ENCODE measurements around the gene TTC23.

Gene TTC23

GRCh38 chr15:99131441-99132023 is 117.8 kb downstream of the TTC23 start:
- no peak for TF ChIP-seq CTCF (IDR thresholded peaks at IDR 0.05)

GRCh38 chr15:99130765-99131440 is 118.5 kb downstream of the TTC23 start:
- no peak for TF ChIP-seq CTCF (IDR thresholded peaks at IDR 0.05)

- no peak for TF ChIP-seq CTCF (IDR thresholded peaks at IDR 0.05)
Measured at GRCh38 chr15:99130314-99130713, 119.1 kb downstream of the TTC23 start.

GRCh38 chr15:99129644-99130043 is 119.7 kb downstream of the TTC23 start:
- TF ChIP-seq CTCF (IDR thresholded peaks at IDR 0.05) = no peak

- no peak for TF ChIP-seq CTCF (IDR thresholded peaks at IDR 0.05)
Measured at GRCh38 chr15:99128411-99128810, 121.0 kb downstream of the TTC23 start.

- TF ChIP-seq CTCF (IDR thresholded peaks at IDR 0.05) = no peak
Measured at GRCh38 chr15:99127773-99128172, 121.6 kb downstream of the TTC23 start.

GRCh38 chr15:99126930-99127329 is 122.5 kb downstream of the TTC23 start:
- TF ChIP-seq CTCF (IDR thresholded peaks at IDR 0.05) = no peak
